NCI-H187 (cell line): ENCODE data around the gene VPS35.
"Not testable (repeated sequence)": the region's sequence is repeated elsewhere in the genome, so short reads cannot be mapped to it uniquely, and the experiment has no call there.

ENCODE experiments used
- DNase-seq, 2 experiments: peaks; one replicate each; lab custom pipeline; 2025; lab: John Stamatoyannopoulos, UW

The VPS35 gene

GRCh38 chr16:46658925-46659324, 30.1 kb downstream of the VPS35 start:
- DNase-seq, result no peak

GRCh38 chr16:46651305-46651704, 37.7 kb downstream of the VPS35 start:
- no peak for DNase-seq

- no peak for DNase-seq
Observed at GRCh38 chr16:46650254-46650623, 38.7 kb downstream of the VPS35 start.

- DNase-seq, result no peak
Observed at GRCh38 chr16:46649588-46650253, 39.3 kb downstream of the VPS35 start.

- no peak for DNase-seq
Observed at GRCh38 chr16:46648656-46649055, 40.3 kb downstream of the VPS35 start.

- no peak for DNase-seq
Observed at GRCh38 chr16:46638947-46639925, 49.7 kb downstream of the VPS35 start.

GRCh38 chr16:46632778-46633733, 55.9 kb downstream of the VPS35 start:
- no peak for DNase-seq

GRCh38 chr16:46629331-46630219, 59.4 kb downstream of the VPS35 start:
- DNase-seq, result no peak

- DNase-seq, result no peak
Observed at GRCh38 chr16:46627746-46628145, 61.2 kb downstream of the VPS35 start.

GRCh38 chr16:46626681-46627080, 62.3 kb downstream of the VPS35 start:
- DNase-seq, result not testable (repeated sequence)

GRCh38 chr16:46624862-46625261, 64.1 kb downstream of the VPS35 start:
- not testable (repeated sequence) for DNase-seq

GRCh38 chr16:46623707-46624106, 65.3 kb downstream of the VPS35 start:
- DNase-seq, result not testable (repeated sequence)

GRCh38 chr16:46623246-46623645, 65.7 kb downstream of the VPS35 start:
- DNase-seq, result not testable (repeated sequence)

GRCh38 chr16:46621934-46622676, 66.9 kb downstream of the VPS35 start:
- DNase-seq, result no peak

GRCh38 chr16:46621006-46621933, 67.7 kb downstream of the VPS35 start, which contains the start of gene SHCBP1:
Gene SHCBP1, minus strand, starts transcription at chr16:46621379. Its CDS starts 20 bp downstream, at chr16:46621359.
- DNase-seq, result peak; percentile 27 to 62

- no peak for DNase-seq
Observed at GRCh38 chr16:46620266-46621005, 68.5 kb downstream of the VPS35 start.

- DNase-seq, result no peak
Observed at GRCh38 chr16:46618516-46618915, 70.5 kb downstream of the VPS35 start.

GRCh38 chr16:46614006-46614405, 75.0 kb downstream of the VPS35 start:
- no peak for DNase-seq
